Left ventricle myocardium inferior (tissue), 1 donor: ENCODE results near the gene FHIT. TPM values are rescaled to one million over a fixed set of nuclear protein-coding genes. Genes with fewer than 3 reads are reported as not detected.
A peak's percentile ranks its signal among the peaks of the same experiment; 100 is the strongest.

ENCODE experiments used
- DNase-seq: peaks from one replicate; pipeline ENCODE4 v3.0.0-alpha.2; 2020
- H3K27ac ChIP-seq: fragments of 200-600 bp; replicated peaks from 2 replicates; pipeline ENCODE4 v1.8.0; 2021
- H3K27me3 ChIP-seq: fragments of 200-600 bp; 2 replicates; pipeline ENCODE4 v1.8.0; 2021; ENCODE audit warnings: low read depth
- H3K36me3 ChIP-seq: fragments of 200-600 bp; 2 replicates; pipeline ENCODE4 v1.8.0; 2021
- H3K4me1 ChIP-seq: fragments of 200-600 bp; 2 replicates; pipeline ENCODE4 v1.8.0; 2021
- H3K4me3 ChIP-seq: fragments of 200-600 bp; 2 replicates; pipeline ENCODE4 v1.8.0; 2021; ENCODE audit warnings: mild to moderate bottlenecking, moderate library complexity
- H3K9me3 ChIP-seq: fragments of 200-600 bp; replicated peaks from 2 replicates; pipeline ENCODE4 v1.8.0; 2021
- CTCF ChIP-seq: fragments of 200-600 bp; IDR thresholded peaks from 2 replicates; pipeline ENCODE4 v1.8.0; 2021; ENCODE audit warnings: antibody characterized with exemption, mild to moderate bottlenecking, borderline replicate concordance
- intact Hi-C: fragments of 100-400 bp; cut with micrococcal nuclease; formaldehyde crosslinking; loops from one replicate; pipeline ENCODE4 v1.11.0; 2022
- microRNA-seq: library from miRNA; unstranded; fragments of <30 nt; microRNA quantifications from one replicate; pipeline ENCODE4 v1.2.0, GENCODE V29; 2020
- total RNA-seq: library from RNA; stranded (reverse); fragmentation: NEBNext Ultra II Directional; extraction: Animal tissue kit (Norgen Biotek cat#: 25700); gene quantifications from one replicate; pipeline ENCODE4 v1.2.1, GENCODE V29; 2021
- donor health status: DM: no; HTN: yes; CAD: no; lungs with severe emphysema.

The FHIT gene
- total RNA-seq, 1 donor from 2014 or later = 16.0 TPM

GRCh38 chr3:59699648-59700320 is 1551.5 kb downstream of the FHIT start:
- TF ChIP-seq CTCF = no peak
- no peak for DNase-seq
- Histone ChIP-seq H3K27me3 (no peaks in the 10 kb centered on the region), H3K27ac (peak overlapping the region; percentile 56), H3K36me3 (no peaks in the 10 kb centered on the region), H3K4me3 (no peak overlapping the region), H3K9me3 (peaks cover 6% of the 10 kb centered on the region), H3K4me1 (peaks cover 6% of the 10 kb centered on the region)
- intact Hi-C loops = no loop called here

Small RNA genes within 50 kb of the gene (microRNA-seq; reads per million reads assigned to microRNA genes)
- gene MIR548BB = not detected
